DND-41 (cell line): Measurements from ENCODE around the gene SLC25A39.

Source experiments
- EZH2 ChIP-seq: IDR thresholded peaks from 3 replicates; pipeline ENCODE4 v1.6.1; 2012; ENCODE audit warnings: borderline replicate concordance, low read depth, mild to moderate bottlenecking, moderate library complexity, low read length, inconsistent platforms; ENCODE audit not compliant: severe bottlenecking
- TF ChIP-seq, protein P1 (sequence below): IDR thresholded peaks from 2 replicates; pipeline ENCODE4 v1.5.1; 2012; ENCODE audit warnings: borderline replicate concordance, low read length, moderate library complexity, mild to moderate bottlenecking; ENCODE audit not compliant: poor library complexity, severe bottlenecking; ENCODE audit errors: extremely low read depth

DNA sequence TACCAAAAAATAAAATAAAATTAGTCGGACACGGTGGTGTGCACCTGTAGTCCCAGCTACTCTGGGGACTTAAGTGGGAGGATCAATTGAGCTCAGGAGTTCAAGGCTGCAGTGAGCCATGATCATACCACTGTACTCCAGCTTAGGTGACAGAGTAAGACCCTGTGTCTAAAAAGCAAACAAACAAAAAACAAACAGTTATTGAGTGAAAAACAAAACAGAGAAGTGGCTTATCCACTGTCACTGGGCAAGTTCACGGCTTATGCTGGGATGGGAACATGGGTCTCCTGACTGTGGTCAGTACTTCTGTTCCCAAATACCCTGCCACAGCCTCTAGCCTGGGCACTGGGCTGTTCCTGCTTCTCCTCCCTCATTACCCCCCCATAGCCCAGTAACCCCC is 10.9 kb upstream of the SLC25A39 start:
- TF ChIP-seq, protein P1, sequence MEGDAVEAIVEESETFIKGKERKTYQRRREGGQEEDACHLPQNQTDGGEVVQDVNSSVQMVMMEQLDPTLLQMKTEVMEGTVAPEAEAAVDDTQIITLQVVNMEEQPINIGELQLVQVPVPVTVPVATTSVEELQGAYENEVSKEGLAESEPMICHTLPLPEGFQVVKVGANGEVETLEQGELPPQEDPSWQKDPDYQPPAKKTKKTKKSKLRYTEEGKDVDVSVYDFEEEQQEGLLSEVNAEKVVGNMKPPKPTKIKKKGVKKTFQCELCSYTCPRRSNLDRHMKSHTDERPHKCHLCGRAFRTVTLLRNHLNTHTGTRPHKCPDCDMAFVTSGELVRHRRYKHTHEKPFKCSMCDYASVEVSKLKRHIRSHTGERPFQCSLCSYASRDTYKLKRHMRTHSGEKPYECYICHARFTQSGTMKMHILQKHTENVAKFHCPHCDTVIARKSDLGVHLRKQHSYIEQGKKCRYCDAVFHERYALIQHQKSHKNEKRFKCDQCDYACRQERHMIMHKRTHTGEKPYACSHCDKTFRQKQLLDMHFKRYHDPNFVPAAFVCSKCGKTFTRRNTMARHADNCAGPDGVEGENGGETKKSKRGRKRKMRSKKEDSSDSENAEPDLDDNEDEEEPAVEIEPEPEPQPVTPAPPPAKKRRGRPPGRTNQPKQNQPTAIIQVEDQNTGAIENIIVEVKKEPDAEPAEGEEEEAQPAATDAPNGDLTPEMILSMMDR = no peak
- no peak for TF ChIP-seq EZH2
